NCI-H748 (cell line): Measurements from ENCODE around the gene NAA40.
"Not testable (repeated sequence)": the region's sequence is repeated elsewhere in the genome, so short reads cannot be mapped to it uniquely, and the experiment has no call there.

Experiments used
- DNase-seq: peaks from one replicate; lab custom pipeline; 2025; ENCODE audit not compliant: unreplicated experiment; lab: John Stamatoyannopoulos, UW

Gene NAA40

GRCh38 chr11:63937713-63938478, 906 bp upstream of the NAA40 start:
- DNase-seq = peak; percentile 72

GRCh38 chr11:63939397-63939891, 642 bp downstream of the NAA40 start:
- peak; percentile 62 for DNase-seq

DNA sequence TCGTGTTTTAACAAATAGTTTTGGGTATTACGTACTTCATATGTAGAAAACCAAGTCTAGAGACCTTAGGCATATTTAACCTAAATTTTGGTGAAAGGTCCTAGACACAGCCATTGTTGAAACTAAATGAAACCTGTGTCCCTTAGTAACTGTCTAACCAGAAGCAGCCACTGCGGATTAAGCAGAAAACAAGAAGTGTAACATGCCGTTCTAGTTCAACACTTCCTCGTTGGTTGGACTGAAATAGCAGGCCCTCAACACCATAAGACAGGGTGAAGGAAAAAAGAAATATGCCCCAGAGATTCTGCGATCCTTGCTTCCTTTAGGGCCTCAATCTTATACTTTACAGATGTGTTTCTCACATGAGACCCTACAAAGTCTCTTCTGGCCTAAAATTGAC, 2.0 kb downstream of the NAA40 start:
- no peak for DNase-seq

- no peak for DNase-seq
Measured at GRCh38 chr11:63941901-63942300, 3.1 kb downstream of the NAA40 start.

DNA sequence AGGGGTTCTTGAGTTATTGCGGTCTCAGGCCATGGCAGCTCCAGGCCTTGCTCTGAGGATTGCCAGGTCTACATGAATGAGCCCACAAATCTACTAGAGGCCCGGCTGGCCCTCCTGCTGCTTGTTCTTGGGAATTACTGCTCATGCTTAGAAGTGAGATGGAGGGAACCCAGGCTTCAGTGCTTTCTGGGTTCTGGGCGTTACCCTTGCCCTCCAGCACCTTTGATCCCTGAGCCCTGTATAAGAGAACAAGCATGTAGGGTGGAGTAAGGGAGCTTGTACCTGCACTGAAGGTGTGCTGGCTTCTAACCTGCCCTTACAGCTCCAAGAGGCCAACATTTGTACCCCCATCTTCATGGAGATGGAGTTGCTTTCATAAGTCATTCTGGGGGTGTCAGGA, 4.0 kb downstream of the NAA40 start:
- no peak for DNase-seq

- DNase-seq = no peak
Measured at GRCh38 chr11:63944987-63945386, 6.2 kb downstream of the NAA40 start.

GRCh38 chr11:63945477-63946163, 6.8 kb downstream of the NAA40 start:
- DNase-seq = peak; percentile 65

DNA sequence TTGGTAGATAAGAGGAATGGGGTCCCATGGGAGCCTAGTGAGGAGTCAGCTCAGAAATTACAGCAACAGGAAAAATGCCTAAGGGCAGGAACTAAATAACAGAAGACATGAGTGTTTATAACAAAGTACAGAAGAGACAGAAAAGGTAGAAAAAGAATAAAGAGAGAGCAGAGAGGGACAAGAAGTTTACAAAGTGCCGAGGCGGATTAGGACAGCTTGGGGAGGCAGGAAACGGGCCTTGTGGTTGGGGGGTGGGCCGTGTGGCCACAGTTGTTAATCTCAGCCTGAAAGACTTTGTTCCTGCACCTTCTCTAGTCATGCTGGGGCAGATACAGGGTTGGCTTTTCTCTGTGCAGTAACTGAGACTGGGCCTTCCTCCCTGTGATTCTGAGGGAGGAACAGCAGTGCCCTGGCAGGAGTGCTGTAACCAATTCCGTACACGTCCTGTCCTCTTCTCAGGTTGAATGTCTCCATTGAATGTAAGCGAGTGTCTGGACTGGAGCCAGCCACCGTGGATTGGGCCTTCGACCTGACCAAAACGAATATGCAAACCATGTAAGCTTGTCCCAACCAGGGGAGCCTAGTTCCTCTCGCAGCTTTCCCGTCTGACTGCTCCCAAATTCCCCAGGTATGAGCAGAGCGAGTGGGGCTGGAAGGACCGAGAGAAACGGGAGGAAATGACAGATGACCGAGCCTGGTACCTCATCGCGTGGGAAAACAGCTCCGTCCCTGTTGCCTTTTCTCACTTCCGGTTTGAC, 13.2 kb downstream of the NAA40 start:
- no peak for DNase-seq

DNA sequence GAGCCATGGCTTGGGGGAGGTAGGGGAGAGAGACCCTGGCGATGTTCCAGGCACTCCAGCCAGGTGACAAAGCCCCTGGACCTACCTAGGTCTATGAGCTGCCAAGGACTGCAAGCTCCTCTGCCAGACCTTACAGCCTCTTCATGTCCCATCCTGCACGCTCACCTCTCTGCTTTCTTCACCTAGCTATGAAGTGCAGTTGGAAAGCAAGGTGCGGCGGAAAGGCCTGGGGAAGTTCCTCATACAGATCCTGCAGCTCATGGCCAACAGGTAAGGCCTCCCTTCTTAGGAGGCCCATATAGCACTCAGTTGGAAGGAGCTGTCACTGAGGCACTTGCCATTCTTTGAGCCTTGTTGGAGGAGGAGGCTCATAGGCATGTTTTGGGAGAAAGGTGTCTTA, 13.8 kb downstream of the NAA40 start:
- no peak for DNase-seq

GRCh38 chr11:63958008-63958407, 19.2 kb downstream of the NAA40 start:
- no peak for DNase-seq

GRCh38 chr11:63961608-63962412, 23.0 kb downstream of the NAA40 start:
- peak; percentile 57 for DNase-seq

DNA sequence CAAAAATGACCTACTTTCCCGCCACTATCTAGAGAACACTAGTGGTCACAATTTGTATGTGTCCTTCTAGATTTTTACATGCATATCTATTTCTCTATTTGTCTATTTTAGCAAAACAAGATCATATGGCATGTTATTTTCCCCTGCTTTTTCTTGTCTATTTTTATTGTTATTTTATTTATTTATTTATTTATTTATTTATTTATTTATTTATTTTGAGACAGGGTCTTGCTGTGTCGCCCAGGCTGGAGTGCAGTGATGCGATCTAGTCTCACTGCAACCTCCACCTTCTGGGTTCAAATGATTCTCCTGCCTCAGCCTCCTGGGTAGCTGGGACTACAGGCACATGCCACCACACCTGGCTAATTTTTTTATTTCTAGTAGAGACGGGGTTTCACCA, 25.1 kb downstream of the NAA40 start:
- not testable (repeated sequence) for DNase-seq

DNA sequence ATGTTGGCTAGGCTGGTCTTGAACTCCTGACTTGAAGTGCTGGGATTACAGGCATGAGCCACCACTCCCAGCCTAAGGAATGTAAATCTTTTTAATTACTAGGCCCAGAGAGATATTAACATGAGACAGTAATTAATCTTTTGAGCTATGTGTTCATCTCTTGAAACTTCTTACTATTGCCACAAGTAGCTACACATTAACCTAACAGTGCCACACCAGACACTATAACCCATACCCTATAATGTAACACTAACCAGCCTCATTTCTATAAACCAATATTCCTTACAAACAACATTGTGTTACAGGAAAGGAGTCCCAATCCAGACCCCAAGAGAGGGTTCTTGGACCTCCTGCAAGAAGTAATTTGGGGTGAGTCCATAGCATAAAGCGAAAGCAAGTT, 27.6 kb downstream of the NAA40 start:
- DNase-seq = no peak

DNA sequence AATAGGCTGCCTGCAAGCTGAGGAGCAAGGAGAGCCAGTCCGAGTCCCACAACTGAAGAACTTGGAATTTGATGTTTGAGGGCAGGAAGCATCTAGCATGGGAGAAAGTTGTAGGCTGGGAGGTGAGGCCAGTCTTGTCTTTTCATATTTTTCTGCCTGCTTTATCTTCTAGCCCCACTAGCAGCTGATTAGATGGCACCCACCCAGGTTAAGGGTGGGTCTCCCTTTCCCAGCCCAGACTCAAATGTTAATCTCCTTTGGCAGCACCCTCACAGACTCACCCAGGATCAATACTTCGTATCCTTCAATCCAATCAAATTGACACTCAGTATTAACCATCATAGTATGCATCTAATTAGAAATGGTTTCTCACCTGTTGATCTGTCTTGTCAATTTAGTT, 30.7 kb downstream of the NAA40 start:
- no peak for DNase-seq

DNA sequence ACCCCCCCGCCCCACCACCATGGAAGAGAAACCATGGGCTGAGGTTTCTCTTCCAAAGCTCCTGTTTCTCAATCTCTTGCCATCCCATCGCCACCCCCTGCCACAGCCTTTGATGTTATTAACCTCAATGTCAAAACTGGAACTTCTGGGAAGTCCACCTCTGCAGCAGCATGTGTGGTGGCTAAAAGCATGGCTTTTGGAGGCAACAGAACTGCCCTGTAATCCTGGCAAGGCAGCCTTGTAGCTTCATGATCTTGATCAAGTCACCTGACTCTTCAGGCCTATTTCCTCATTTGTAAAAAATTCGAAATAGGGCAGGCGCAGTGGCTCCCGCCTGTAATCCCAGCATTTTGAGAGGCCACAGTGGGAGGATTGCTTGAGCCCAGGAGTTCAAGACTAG, 32.1 kb downstream of the NAA40 start:
- no peak for DNase-seq

- DNase-seq = not testable (repeated sequence)
Measured at GRCh38 chr11:63973912-63974258, 35.1 kb downstream of the NAA40 start.

DNA sequence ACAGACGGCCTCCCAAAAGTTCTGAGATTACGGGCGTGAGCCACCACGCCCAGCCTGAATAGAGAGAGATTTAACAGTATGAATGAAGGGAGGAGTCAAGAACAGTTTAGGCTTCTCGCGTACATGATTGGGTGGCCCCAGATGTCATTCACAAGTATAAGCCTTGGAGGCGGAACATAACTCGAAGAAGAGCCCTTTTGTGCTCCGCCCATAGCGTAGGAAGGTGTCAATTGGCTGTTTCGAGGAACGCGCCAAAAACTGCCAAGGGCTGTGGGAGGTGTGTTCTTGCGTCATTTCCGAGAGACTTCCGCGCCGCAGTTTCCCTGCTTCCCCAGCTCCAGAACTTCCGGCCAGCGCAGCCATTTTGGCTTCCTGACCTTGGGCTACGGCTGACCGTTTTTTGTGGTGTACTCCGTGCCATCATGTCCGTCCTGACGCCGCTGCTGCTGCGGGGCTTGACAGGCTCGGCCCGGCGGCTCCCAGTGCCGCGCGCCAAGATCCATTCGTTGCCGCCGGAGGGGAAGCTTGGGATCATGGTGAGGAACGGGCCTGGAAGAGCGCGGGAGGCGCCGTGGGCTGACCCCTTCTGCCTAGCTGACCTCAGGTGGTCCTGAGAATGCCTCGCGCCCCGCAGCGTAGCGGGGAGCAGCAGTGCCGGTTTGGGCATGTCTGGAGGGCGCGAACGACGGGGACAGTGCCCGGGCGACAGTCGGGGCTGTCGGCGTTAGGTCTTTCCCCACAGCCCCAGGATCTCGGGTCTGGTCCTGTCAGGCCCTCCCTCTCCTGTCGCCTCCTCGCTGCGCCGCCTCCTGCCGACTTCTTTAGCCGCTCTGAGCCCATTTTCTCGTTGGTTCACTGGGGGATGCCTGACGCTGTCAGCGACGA, 35.7 kb downstream of the NAA40 start, which contains the start of gene COX8A:
Gene COX8A (plus strand): TSS at position 362 of the 885 bp plus-strand sequence. CDS start 61 bp downstream, at position 423.
- DNase-seq = peak; percentile 100

DNA sequence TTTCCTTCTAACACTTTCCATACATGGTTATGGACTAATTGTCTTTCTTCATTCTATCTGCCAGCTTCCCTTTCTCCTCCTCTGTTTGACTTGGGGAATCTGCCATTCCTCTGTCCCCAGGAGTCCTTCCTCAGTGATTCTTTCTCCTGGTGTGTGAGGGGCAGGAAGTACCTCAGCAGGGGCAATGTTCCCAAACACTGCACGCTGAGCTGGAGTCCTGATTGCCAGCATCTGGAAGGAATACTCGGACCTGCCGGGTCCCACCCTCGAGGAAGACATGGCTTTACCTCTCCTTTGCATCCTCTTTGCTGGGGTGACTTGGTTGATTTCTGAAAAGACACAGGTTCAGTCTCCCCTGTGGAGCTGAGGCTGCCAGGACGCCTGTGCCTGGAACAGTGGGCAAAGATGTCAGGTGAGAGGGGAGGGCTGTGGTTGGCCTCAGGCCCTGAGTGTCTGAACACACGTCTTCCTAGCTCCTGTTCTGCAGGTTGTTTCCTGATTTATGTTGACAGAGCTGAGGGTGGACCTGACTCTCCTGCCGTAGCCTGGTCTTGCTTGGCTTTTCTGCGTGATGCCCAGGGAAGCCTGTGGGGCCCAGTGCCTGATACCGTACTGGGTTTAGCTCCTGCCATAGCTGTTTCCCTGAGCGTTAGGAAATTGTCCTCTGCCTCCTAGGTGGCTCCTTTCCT, 39.9 kb downstream of the NAA40 start:
- no peak for DNase-seq

GRCh38 chr11:63979426-63979825, 40.6 kb downstream of the NAA40 start:
- DNase-seq = no peak
